GM10847 (cell line): Measurements from ENCODE around the gene USP17L21.
"Not testable (repeated sequence)": the region's sequence is repeated elsewhere in the genome, so short reads cannot be mapped to it uniquely, and the experiment has no call there.

ENCODE experiments used
- POLR2A ChIP-seq: IDR thresholded peaks from 2 replicates; pipeline ENCODE4 v1.6.1; 2011; ENCODE audit not compliant: insufficient read length; ENCODE audit errors: extremely low read depth

Gene USP17L21

GRCh38 chr4:9262572-9262971, at the start of gene USP17L21:
USP17L21 (plus strand) TSS chr4:9262872; CDS start chr4:9262872, 0 bp downstream.
- not testable (repeated sequence) for TF ChIP-seq POLR2A

GRCh38 chr4:9215105-9215504, 47.6 kb upstream of the USP17L21 start, which contains the start of gene USP17L11:
USP17L11 (plus strand) TSS chr4:9215405; CDS start chr4:9215405, 0 bp downstream.
- TF ChIP-seq POLR2A: not testable (repeated sequence)

GRCh38 chr4:9219852-9220251, 42.8 kb upstream of the USP17L21 start, which contains the start of gene USP17L12:
USP17L12 (plus strand) TSS chr4:9220152; CDS start chr4:9220152, 0 bp downstream.
- not testable (repeated sequence) for TF ChIP-seq POLR2A

GRCh38 chr4:9224596-9224995, 38.1 kb upstream of the USP17L21 start, which contains the start of gene USP17L13:
USP17L13 (plus strand) TSS chr4:9224896; CDS start chr4:9224896, 0 bp downstream.
- not testable (repeated sequence) for TF ChIP-seq POLR2A

GRCh38 chr4:9234085-9234484, 28.6 kb upstream of the USP17L21 start, which contains the start of gene USP17L15:
USP17L15 (plus strand) TSS chr4:9234385; CDS start chr4:9234385, 0 bp downstream.
- not testable (repeated sequence) for TF ChIP-seq POLR2A

GRCh38 chr4:9243579-9243978, 19.1 kb upstream of the USP17L21 start, which contains the start of gene USP17L17:
USP17L17 (plus strand) TSS chr4:9243879; CDS start chr4:9243879, 0 bp downstream.
- not testable (repeated sequence) for TF ChIP-seq POLR2A

- not testable (repeated sequence) for TF ChIP-seq POLR2A
Measured at GRCh38 chr4:9247953-9248680, 14.6 kb upstream of the USP17L21 start, which contains the start of gene USP17L18. USP17L18 (plus strand) TSS chr4:9248630; CDS start chr4:9248630, 0 bp downstream.

- TF ChIP-seq POLR2A: not testable (repeated sequence)
Measured at GRCh38 chr4:9253078-9253477, 9.6 kb upstream of the USP17L21 start, which contains the start of gene USP17L19. USP17L19 (plus strand) TSS chr4:9253378; CDS start chr4:9253378, 0 bp downstream.

GRCh38 chr4:9257824-9258223, 4.8 kb upstream of the USP17L21 start, which contains the start of gene USP17L20:
USP17L20 (plus strand) TSS chr4:9258124; CDS start chr4:9258124, 0 bp downstream.
- not testable (repeated sequence) for TF ChIP-seq POLR2A

GRCh38 chr4:9267319-9267718, 4.6 kb downstream of the USP17L21 start, which contains the start of gene USP17L22:
USP17L22 (plus strand) TSS chr4:9267619; CDS start chr4:9267619, 0 bp downstream.
- not testable (repeated sequence) for TF ChIP-seq POLR2A
